PC-3 (cell line): ENCODE results near the gene TSPAN9.

Experiments used
- CTCF ChIP-seq: fragments of 300-600 bp; sonication (generic); conservative IDR thresholded peaks from 2 replicates; pipeline ENCODE4 v1.5.1; 2017; ENCODE audit warnings: antibody characterized with exemption, low read depth, mild to moderate bottlenecking, low read length
- EZH2 ChIP-seq: fragments of 300-600 bp; sonication (generic); IDR thresholded peaks from one replicate; pipeline ENCODE4 v1.6.1; 2017; ENCODE audit warnings: antibody characterized with exemption, mild to moderate bottlenecking, low read length; ENCODE audit not compliant: unreplicated experiment
- EZH2phosphoT487 ChIP-seq: fragments of 300-600 bp; sonication (generic); IDR thresholded peaks from 2 replicates; pipeline ENCODE4 v1.6.1; 2018; ENCODE audit warnings: mild to moderate bottlenecking, antibody characterized with exemption, low read length, borderline replicate concordance

GRCh38 chr12:3213768-3214167, 136.6 kb downstream of the TSPAN9 start:
- TF ChIP-seq EZH2phosphoT487 = no peak
- no peak for TF ChIP-seq EZH2
- no peak for TF ChIP-seq CTCF
